Measurements from ENCODE around the gene SCAF4.

SCAF4 gene

GRCh38 chr21:31729622-31730343 is 2.1 kb downstream of the SCAF4 start:
- H3K4me3 Mint-ChIP-seq: no peak overlapping the region
- H3K4me1 Mint-ChIP-seq: peaks cover 22% of the 10 kb centered on the region
- DNase-seq (no peak), ATAC-seq (no peak)
- peaks cover 22% of the 10 kb centered on the region for H3K36me3 Mint-ChIP-seq (ENCODE audit: low read depth)
- H3K27ac Mint-ChIP-seq: no peak overlapping the region
- H3K9me3 Mint-ChIP-seq: no peaks in the 10 kb centered on the region
- H3K27me3 Mint-ChIP-seq: no peaks in the 10 kb centered on the region

DNA sequence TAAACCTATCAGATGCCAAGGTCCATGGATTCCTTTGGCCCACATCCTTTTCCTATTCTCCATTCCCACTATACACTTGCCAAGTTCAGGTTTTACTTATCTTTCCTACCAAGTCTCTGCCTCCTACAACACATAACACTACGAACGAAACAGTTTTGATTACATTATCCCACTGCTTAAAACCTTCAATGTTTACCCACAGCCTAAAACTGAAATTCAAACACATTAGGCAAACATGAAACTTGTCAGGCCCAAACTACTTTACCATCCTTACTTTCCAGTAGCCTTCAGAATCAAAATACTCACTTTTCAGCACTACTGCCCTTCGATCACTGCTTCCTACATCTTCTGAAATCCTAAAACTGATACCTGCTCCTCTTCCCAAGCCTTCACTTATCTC is 3.0 kb downstream of the SCAF4 start:
- DNase-seq: no peak
- no peak for ATAC-seq
- Mint-ChIP-seq H3K27me3 (no peaks in the 10 kb centered on the region), H3K36me3 (ENCODE audit: low read depth) (peaks cover 23% of the 10 kb centered on the region), H3K9me3 (no peaks in the 10 kb centered on the region), H3K27ac (no peak overlapping the region), H3K4me3 (no peak overlapping the region), H3K4me1 (peaks cover 30% of the 10 kb centered on the region)

DNA sequence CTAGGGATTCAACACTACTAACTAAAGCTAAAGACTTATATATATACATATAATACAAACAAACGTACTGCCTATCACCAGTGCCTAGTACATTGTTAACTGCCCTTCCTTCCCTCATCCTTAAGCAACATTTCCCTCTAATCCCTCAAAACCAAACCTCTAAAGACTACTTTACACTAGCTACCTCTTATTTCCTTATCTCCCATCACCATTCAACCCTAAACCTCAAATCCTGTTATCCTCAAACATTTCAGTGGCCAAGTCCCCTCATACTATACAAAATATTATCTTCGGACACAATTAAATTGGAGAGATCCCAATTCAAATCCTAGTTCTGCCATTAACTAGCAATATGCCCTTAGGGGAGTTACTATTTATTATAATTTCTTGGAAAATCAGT is 3.7 kb downstream of the SCAF4 start:
- Mint-ChIP-seq H3K4me3 (no peak overlapping the region), H3K27ac (no peak overlapping the region), H3K9me3 (no peaks in the 10 kb centered on the region), H3K27me3 (no peaks in the 10 kb centered on the region), H3K4me1 (peaks cover 38% of the 10 kb centered on the region), H3K36me3 (ENCODE audit: low read depth) (peaks cover 26% of the 10 kb centered on the region)
- ATAC-seq: no peak
- DNase-seq: no peak

GRCh38 chr21:31727181-31727580 is 4.7 kb downstream of the SCAF4 start:
- H3K27me3 Mint-ChIP-seq: no peaks in the 10 kb centered on the region
- H3K27ac Mint-ChIP-seq: no peak overlapping the region
- no peaks in the 10 kb centered on the region for H3K9me3 Mint-ChIP-seq
- DNase-seq (no peak), ATAC-seq (no peak)
- peaks cover 44% of the 10 kb centered on the region for H3K4me1 Mint-ChIP-seq
- H3K4me3 Mint-ChIP-seq: no peak overlapping the region
- peaks cover 26% of the 10 kb centered on the region for H3K36me3 Mint-ChIP-seq (ENCODE audit: low read depth)

DNA sequence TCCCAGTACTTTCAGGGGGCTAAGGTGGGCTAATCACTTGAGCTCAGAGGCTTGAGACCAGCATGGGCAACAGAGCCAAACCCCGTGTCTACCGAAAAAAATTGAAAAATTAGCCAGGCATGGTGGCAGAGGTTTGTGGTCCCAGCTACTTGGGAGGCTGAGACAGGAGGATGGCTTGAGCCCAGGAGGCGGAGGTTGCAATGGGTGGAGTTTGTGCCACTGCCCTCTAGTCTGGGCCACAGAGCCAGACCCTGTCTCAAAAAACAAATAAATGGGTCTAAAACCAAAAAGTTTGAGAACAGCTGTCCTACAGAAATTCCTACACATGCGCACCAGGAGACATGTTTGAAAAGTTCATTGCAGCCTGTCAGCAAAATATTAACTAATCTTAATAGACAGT is 5.5 kb downstream of the SCAF4 start:
- H3K9me3 Mint-ChIP-seq: no peaks in the 10 kb centered on the region

DNA sequence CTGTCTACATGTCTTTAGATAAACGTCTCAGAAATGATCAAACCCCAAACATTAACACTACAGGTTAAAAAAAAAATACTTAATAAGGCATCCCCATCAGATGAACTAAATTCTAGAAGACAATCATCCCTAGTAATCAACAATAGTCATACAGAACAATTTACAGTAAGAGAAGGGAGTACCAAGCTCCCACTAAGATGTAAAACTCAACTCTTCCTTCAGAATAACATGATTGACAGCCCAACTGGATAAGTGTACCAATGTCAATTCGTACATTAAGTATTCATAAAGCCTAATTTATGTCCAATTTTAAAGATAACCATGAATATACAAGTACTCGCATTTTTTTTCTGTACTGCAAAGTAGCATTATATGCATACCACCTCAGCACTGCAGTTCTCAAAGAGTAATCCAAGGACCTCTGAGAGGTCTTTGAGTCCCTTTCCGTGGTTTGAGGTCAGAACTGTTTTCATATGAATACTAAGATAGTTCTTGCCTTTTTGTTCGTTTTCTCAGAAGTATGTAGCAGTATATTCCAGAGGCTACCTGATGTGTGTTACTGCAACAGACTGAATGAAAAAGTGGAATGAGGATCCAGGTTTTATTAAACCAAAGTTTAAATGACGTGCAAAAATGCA is 6.6 kb downstream of the SCAF4 start:
- H3K9me3 Mint-ChIP-seq: no peaks in the 10 kb centered on the region
- H3K4me3 Mint-ChIP-seq: peak overlapping the region; percentile 38
- no peaks in the 10 kb centered on the region for H3K27me3 Mint-ChIP-seq
- H3K36me3 Mint-ChIP-seq (ENCODE audit: low read depth): peaks cover 23% of the 10 kb centered on the region
- peak overlapping the region; percentile 74 for H3K27ac Mint-ChIP-seq
- ATAC-seq (peak; percentile 93), DNase-seq (no peak)
- H3K4me1 Mint-ChIP-seq: peaks cover 61% of the 10 kb centered on the region

More for the DNA sequence above, 5.5 kb downstream of the SCAF4 start:
- Mint-ChIP-seq H3K4me3 (no peak overlapping the region), H3K27ac (no peak overlapping the region), H3K4me1 (peaks cover 50% of the 10 kb centered on the region), H3K27me3 (no peaks in the 10 kb centered on the region), H3K36me3 (ENCODE audit: low read depth) (peaks cover 26% of the 10 kb centered on the region)
- DNase-seq (no peak), ATAC-seq (no peak)

- Mint-ChIP-seq H3K4me3 (peak overlapping the region; percentile 18), H3K9me3 (no peaks in the 10 kb centered on the region), H3K36me3 (ENCODE audit: low read depth) (peaks cover 25% of the 10 kb centered on the region), H3K27me3 (no peaks in the 10 kb centered on the region), H3K27ac (peak overlapping the region; percentile 74), H3K4me1 (peaks cover 67% of the 10 kb centered on the region)
- ATAC-seq (no peak), DNase-seq (no peak)
Observed at GRCh38 chr21:31724552-31724951, 7.4 kb downstream of the SCAF4 start.

DNA sequence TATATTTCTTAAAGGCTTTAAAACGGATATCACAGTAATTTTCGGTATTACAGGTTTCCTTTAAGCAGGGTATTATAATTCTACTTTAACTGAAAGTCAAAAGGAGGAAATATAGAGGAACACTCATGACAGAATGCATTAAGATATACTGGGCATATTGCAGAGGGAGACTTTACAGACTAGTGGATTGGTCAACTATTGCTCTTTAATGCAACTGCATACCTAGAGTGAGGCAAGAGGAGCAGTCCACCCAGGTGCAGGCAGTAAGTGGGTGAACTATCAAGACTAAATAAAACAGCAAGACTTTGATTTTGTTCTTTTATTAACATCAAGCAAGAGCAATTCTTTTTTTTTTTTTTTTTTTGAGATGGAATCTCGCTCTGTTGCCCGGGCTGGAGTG is 10.5 kb downstream of the SCAF4 start:
- Mint-ChIP-seq H3K4me1 (peaks cover 76% of the 10 kb centered on the region), H3K4me3 (no peak overlapping the region), H3K27ac (no peak overlapping the region), H3K9me3 (no peaks in the 10 kb centered on the region), H3K27me3 (no peaks in the 10 kb centered on the region), H3K36me3 (ENCODE audit: low read depth) (peaks cover 16% of the 10 kb centered on the region)
- DNase-seq (no peak), ATAC-seq (no peak)

DNA sequence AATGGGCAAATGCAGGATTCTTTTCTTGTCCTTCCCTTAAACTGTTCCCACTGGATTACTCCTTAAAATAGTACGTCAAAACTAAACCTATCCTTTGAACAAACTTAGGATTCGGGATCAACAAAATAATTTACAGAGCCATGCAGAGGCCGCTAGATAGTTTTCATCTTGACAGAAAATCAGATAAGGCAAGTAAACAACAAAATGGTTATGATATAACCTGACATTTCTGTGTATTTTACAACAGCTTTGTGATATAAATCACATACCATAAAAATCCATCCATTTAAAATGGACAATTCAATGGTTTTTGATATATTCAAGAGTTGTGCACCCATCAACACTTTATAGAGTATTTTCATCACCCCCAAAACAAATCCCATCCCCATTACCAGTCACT is 11.2 kb downstream of the SCAF4 start:
- DNase-seq (no peak), ATAC-seq (no peak)
- Mint-ChIP-seq H3K4me3 (no peak overlapping the region), H3K4me1 (peaks cover 79% of the 10 kb centered on the region), H3K9me3 (no peaks in the 10 kb centered on the region), H3K36me3 (ENCODE audit: low read depth) (peaks cover 14% of the 10 kb centered on the region), H3K27me3 (no peaks in the 10 kb centered on the region), H3K27ac (no peak overlapping the region)

GRCh38 chr21:31720330-31720729 is 11.6 kb downstream of the SCAF4 start:
- peaks cover 80% of the 10 kb centered on the region for H3K4me1 Mint-ChIP-seq

DNA sequence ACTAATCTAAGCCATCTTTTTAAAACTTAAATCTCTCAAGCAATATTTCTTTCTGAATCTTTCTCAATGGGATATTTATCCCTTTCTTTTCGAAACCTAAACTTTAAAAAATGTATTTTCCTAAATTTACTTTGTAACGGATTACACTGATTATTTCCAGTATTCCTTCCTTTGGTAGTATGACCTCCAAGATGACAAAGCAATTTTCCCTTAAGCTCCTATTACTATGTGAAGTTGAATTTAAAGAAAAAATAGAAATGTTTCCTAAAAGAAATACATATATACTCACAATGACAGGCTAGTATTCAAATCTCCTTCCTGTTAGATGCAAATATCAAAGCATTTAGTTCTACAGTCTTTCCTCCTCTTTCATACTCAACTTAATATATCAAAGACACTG is 15.8 kb downstream of the SCAF4 start:
- H3K27ac Mint-ChIP-seq: no peak overlapping the region
- H3K9me3 Mint-ChIP-seq: no peaks in the 10 kb centered on the region
- ATAC-seq: no peak
- no peak overlapping the region for H3K4me3 Mint-ChIP-seq
- peaks cover 4% of the 10 kb centered on the region for H3K36me3 Mint-ChIP-seq (ENCODE audit: low read depth)
- no peaks in the 10 kb centered on the region for H3K27me3 Mint-ChIP-seq
- H3K4me1 Mint-ChIP-seq: peaks cover 82% of the 10 kb centered on the region
- no peak for DNase-seq

More at GRCh38 chr21:31720330-31720729, 11.6 kb downstream of the SCAF4 start:
- H3K4me3 Mint-ChIP-seq: no peak overlapping the region
- H3K27me3 Mint-ChIP-seq: no peaks in the 10 kb centered on the region
- DNase-seq: no peak
- no peak overlapping the region for H3K27ac Mint-ChIP-seq
- no peaks in the 10 kb centered on the region for H3K9me3 Mint-ChIP-seq
- H3K36me3 Mint-ChIP-seq (ENCODE audit: low read depth): peaks cover 14% of the 10 kb centered on the region
- ATAC-seq: peak; percentile 42

DNA sequence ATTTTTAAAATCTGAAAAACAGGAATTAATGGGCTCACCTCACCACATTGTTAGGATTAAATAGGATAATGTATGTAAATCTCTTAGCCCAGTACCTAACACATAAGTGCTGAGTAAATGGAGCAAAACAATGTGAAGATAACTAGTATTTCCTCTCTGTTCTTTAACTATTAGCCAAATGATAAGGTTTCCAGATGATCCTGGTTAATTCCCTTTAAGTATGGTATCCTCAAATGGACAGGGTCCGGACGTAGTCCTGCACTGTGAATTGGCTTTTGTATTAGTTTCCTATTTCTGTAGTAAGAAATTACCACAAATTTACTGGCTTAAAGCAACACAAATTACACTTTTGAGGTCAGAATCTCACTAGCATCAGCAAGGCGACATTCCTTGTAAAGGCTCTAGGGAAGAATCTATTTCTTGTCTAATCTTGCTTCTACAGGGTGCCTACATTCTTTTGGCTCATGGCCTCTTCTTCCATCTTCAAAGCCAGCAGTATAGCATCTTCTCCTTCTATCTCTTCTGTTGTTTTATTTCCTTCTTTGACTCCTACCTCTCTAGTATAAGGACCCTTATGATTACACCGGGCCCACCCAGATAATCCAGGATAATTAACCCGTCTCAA is 17.1 kb downstream of the SCAF4 start:
- H3K27ac Mint-ChIP-seq: peak overlapping the region; percentile 5
- no peak for ATAC-seq
- H3K4me1 Mint-ChIP-seq: peaks cover 80% of the 10 kb centered on the region
- DNase-seq: no peak
- H3K27me3 Mint-ChIP-seq: no peaks in the 10 kb centered on the region
- H3K36me3 Mint-ChIP-seq (ENCODE audit: low read depth): peaks cover 2% of the 10 kb centered on the region
- H3K9me3 Mint-ChIP-seq: no peaks in the 10 kb centered on the region
- H3K4me3 Mint-ChIP-seq: no peak overlapping the region

DNA sequence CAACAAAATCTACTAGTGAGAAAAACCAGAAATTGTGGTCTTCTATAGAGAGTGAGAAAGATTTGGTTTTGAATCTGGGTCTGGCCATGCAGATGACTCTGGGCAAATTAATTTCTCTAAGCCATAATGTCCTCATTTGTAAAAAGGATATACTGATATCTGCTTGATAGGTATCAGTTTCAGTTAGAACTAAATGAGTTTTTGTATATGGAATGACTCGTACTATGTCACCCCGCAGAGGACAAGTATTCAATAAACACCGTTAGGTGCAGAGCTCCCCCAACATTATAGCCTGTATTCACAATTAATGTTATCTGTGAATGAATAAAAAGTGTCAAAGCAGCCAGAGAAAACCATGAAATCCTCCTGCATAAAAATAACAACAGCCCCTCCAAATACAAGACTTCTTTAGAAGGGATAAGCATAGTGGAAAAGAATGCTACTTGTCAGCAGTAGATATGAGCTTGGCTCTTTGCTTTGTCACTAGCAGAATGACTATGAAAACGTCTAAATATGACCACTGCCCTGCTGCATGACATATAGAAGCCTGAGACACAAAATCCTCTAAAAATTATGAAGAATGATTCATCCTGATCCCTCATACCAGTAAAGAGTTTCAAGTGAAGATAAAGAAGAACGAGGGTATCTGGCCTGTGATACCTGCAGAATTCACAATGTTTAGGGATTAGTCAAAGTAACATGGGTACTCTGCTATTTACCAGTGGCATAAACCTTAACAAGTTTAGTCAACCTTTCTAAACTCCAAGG is 17.8 kb downstream of the SCAF4 start:
- no peak overlapping the region for H3K4me3 Mint-ChIP-seq
- no peaks in the 10 kb centered on the region for H3K27me3 Mint-ChIP-seq
- peaks cover 2% of the 10 kb centered on the region for H3K36me3 Mint-ChIP-seq (ENCODE audit: low read depth)
- no peaks in the 10 kb centered on the region for H3K9me3 Mint-ChIP-seq
- DNase-seq: no peak
- peaks cover 85% of the 10 kb centered on the region for H3K4me1 Mint-ChIP-seq
- H3K27ac Mint-ChIP-seq: peak overlapping the region; percentile 76
- peak; percentile 95 for ATAC-seq

GRCh38 chr21:31713115-31713514 is 18.8 kb downstream of the SCAF4 start:
- no peak for ATAC-seq
- Mint-ChIP-seq H3K9me3 (no peaks in the 10 kb centered on the region), H3K4me1 (peaks cover 85% of the 10 kb centered on the region), H3K4me3 (no peak overlapping the region), H3K36me3 (ENCODE audit: low read depth) (peaks cover 3% of the 10 kb centered on the region), H3K27me3 (no peaks in the 10 kb centered on the region), H3K27ac (no peak overlapping the region)
- DNase-seq: no peak
